IPS-NIHi11 (cell line): ENCODE measurements around the gene MAP7.
"Not testable (repeated sequence)": the region's sequence is repeated elsewhere in the genome, so short reads cannot be mapped to it uniquely, and the experiment has no call there.

ENCODE experiments used
- DNase-seq: peaks from one replicate; pipeline ENCODE4 v3.0.0; 2012; ENCODE audit warnings: mixed read lengths, low spot score

Gene MAP7

GRCh38 chr6:136383268-136383937 is 166.8 kb downstream of the MAP7 start:
- DNase-seq = no peak

GRCh38 chr6:136382676-136383252 is 167.5 kb downstream of the MAP7 start:
- no peak for DNase-seq

GRCh38 chr6:136378888-136379287 is 171.3 kb downstream of the MAP7 start:
- no peak for DNase-seq

- DNase-seq = not testable (repeated sequence)
These were observed 174.4 kb downstream of the MAP7 start for GRCh38 chr6:136375836-136376235.

GRCh38 chr6:136371959-136372358 is 178.3 kb downstream of the MAP7 start:
- DNase-seq = no peak

GRCh38 chr6:136370988-136371728 is 179.1 kb downstream of the MAP7 start:
- DNase-seq = no peak

GRCh38 chr6:136365776-136366354 is 184.4 kb downstream of the MAP7 start:
- DNase-seq = no peak

GRCh38 chr6:136362421-136363356 is 187.5 kb downstream of the MAP7 start:
- no peak for DNase-seq

- no peak for DNase-seq
These were observed 188.4 kb downstream of the MAP7 start for GRCh38 chr6:136361787-136362186.

GRCh38 chr6:136360783-136361182 is 189.4 kb downstream of the MAP7 start:
- DNase-seq = no peak

GRCh38 chr6:136359851-136360250 is 190.4 kb downstream of the MAP7 start:
- no peak for DNase-seq

GRCh38 chr6:136351518-136352110 is 198.6 kb downstream of the MAP7 start:
- peak; percentile 31 for DNase-seq

- no peak for DNase-seq
These were observed 199.3 kb downstream of the MAP7 start for GRCh38 chr6:136350914-136351313.

- no peak for DNase-seq
These were observed 202.4 kb downstream of the MAP7 start for GRCh38 chr6:136347847-136348246.

- DNase-seq = no peak
These were observed 205.1 kb downstream of the MAP7 start for GRCh38 chr6:136345145-136345544.

GRCh38 chr6:136344420-136344819 is 205.8 kb downstream of the MAP7 start:
- no peak for DNase-seq

GRCh38 chr6:136343700-136344099 is 206.5 kb downstream of the MAP7 start:
- DNase-seq = no peak

GRCh38 chr6:136343275-136343674 is 206.9 kb downstream of the MAP7 start:
- no peak for DNase-seq

GRCh38 chr6:136341967-136342366 is 208.3 kb downstream of the MAP7 start:
- no peak for DNase-seq

GRCh38 chr6:136341367-136341766 is 208.9 kb downstream of the MAP7 start:
- no peak for DNase-seq

- no peak for DNase-seq
These were observed 211.7 kb downstream of the MAP7 start for GRCh38 chr6:136338486-136338885.
